C4-2B (cell line): ENCODE measurements around the gene ZGPAT.

Source experiments
- CTCF ChIP-seq: fragments of 450-650 bp; conservative IDR thresholded peaks from 2 replicates; pipeline ENCODE4 v1.5.1; 2017; ENCODE audit warnings: mild to moderate bottlenecking
- ZFX ChIP-seq: fragments of 450-650 bp; IDR thresholded peaks from 2 replicates; pipeline ENCODE4 v1.6.1; 2017

- TF ChIP-seq CTCF (no peak), ZFX (no peak)
Measured at GRCh38 chr20:63658749-63659187, 49.1 kb upstream of the ZGPAT start.
